AG10803 (cell line): Measurements from ENCODE around the gene TMEM253.
A peak's percentile ranks its signal among the peaks of the same experiment; 100 is the strongest.

Experiments used
- DNase-seq: peaks from one replicate; pipeline ENCODE4 v3.0.0; 2010; ENCODE audit warnings: low read depth
- H3K4me3 ChIP-seq: 2 replicates; pipeline ENCODE4 v1.5.1; 2011; ENCODE audit warnings: mild to moderate bottlenecking, low read length, control low read depth
- CTCF ChIP-seq: conservative IDR thresholded peaks from 2 replicates; pipeline ENCODE4 v1.5.1; 2011; ENCODE audit warnings: mild to moderate bottlenecking, low read length, control low read depth, inconsistent platforms

TMEM253 gene

GRCh38 chr14:21100931-21101330 lies at the start of gene TMEM253:
Gene TMEM253, plus strand, starts transcription at chr14:21101066. Its CDS starts 278 bp downstream, at chr14:21101344.
- no peak for DNase-seq
- TF ChIP-seq CTCF, result no peak
- H3K4me3 ChIP-seq, result no peak within 1 kb of the TSS

- no peak for TF ChIP-seq CTCF
- no peak overlapping the region for H3K4me3 ChIP-seq
Measured at GRCh38 chr14:21053184-21054122, 47.4 kb upstream of the TMEM253 start.

GRCh38 chr14:21054123-21054767 lies 46.6 kb upstream of the TMEM253 start:
- no peak overlapping the region for H3K4me3 ChIP-seq
- no peak for TF ChIP-seq CTCF
- DNase-seq, result no peak

More at GRCh38 chr14:21053184-21054122, 47.4 kb upstream of the TMEM253 start:
- no peak for DNase-seq

DNA sequence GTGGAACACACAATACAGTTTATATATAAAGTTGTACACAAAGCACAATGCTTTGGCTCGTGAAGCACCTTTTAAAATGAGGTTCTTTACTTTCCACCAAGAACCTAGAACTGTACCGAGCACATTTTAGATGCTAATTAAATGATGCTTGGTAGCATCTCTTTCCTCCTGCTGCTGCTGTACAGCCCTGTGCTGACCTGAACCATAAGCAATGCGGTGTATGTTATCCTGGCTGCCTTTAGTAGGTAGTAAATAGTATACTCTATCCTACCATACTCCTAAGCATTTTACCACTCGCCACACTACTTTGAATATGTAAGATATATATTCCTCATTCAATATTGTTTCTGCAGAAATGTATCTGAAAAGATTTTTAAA lies 46.1 kb upstream of the TMEM253 start:
- no peak overlapping the region for H3K4me3 ChIP-seq
- DNase-seq, result no peak
- TF ChIP-seq CTCF, result no peak

DNA sequence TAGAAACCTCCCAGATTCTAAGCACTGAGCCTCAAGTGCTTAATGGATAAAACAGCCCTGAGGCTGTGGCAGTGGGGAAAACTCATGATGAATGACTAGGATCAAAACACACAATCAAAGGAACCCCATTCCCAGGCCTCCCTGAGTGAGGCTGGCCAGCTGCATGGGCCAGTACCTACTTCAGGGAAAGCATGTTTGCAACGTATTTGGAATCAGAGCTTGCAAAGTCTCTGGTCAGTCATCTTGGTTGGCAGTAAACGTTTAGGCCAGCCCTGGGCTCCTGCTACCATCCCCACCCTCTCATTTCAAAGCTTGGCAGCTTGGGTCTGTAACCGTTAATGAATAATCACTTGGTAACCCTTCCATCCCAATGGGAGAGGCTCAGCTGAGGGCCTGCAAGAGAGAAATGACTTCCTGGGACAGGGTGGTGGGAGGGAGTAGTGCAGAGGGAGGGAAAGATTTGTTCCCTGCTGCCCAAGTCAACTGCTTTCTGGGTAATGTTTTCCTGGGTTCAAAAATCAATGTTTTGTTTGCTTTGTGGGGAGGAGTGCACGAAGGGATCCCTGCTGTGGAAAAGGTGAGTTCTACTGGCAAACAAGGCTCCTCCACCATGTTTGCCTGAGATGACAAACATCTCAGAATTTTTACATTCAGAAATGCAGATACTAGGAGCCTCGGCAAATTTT lies 45.3 kb upstream of the TMEM253 start:
- DNase-seq, result no peak
- TF ChIP-seq CTCF, result no peak
- H3K4me3 ChIP-seq, result no peak overlapping the region

- no peak for TF ChIP-seq CTCF
- peak; percentile 84 for DNase-seq
- H3K4me3 ChIP-seq, result no peak overlapping the region
Measured at GRCh38 chr14:21056520-21057163, 44.2 kb upstream of the TMEM253 start.
